ENCODE measurements around the gene POC5. TPM values are rescaled to one million over a fixed set of nuclear protein-coding genes. Genes with fewer than 3 reads are reported as not detected.
A peak's percentile ranks its signal among the peaks of the same experiment; 100 is the strongest.
"Not testable (repeated sequence)": the region's sequence is repeated elsewhere in the genome, so short reads cannot be mapped to it uniquely, and the experiment has no call there.

The POC5 gene
- total and polyA plus RNA-seq, 2 of the 13 experiments (the other 11 are each of a cell fraction or from before 2014, with no cell fraction given): 6.9 to 9.3 TPM

GRCh38 chr5:75695472-75696351 is 21.5 kb downstream of the POC5 start:
- H2AFZ ChIP-seq (ENCODE audit: low read length); H3K27ac ChIP-seq (ENCODE audit: extremely low read length, insufficient read depth, low read length); BruUV-seq (replicated peaks); FAIRE-seq; H3K27me3 ChIP-seq (ENCODE audit: control insufficient read depth in 1 of 2, insufficient read depth in 2 of 2, low read length in 2 of 2); H3K4me2 ChIP-seq (ENCODE audit: low read depth, low read length); H3K4me3 ChIP-seq (replicated peaks in 1 of 3; ENCODE audit: insufficient read depth in 1 of 3, low read depth in 2 of 3, low read length in 3 of 3); H3K9ac ChIP-seq (ENCODE audit: insufficient read depth, low read depth, low read length); intact Hi-C loops (cut with micrococcal nuclease; ENCODE audit: unreplicated experiment); DNase-seq (ENCODE audit: low spot score); H3K9me3 ChIP-seq (ENCODE audit: low read length); H3K4me1 ChIP-seq (ENCODE audit: insufficient read depth, low read length); CTCF ChIA-PET (ENCODE audit: low intra/inter-chr PET ratio, low total read pairs); in situ Hi-C loops (cut with HindIII; ENCODE audit: extremely low pct_ligation_motif_present, low pct_unique_long_range_greater_than_20kb); H3K36me3 ChIP-seq (replicated peaks in 1 of 2; ENCODE audit: control insufficient read depth in 1 of 2, insufficient read depth in 2 of 2, low read length in 2 of 2); POLR2A ChIA-PET; ATAC-seq; H3K79me2 ChIP-seq (ENCODE audit: insufficient read depth, low read length); H4K20me1 ChIP-seq (ENCODE audit: insufficient read depth, low read length): not testable (repeated sequence)
- 90% methylated on average over 17 of the region's 22 CpGs for WGBS (ENCODE audit: low lambda C conversion rate)
- peak; percentile 87 for TF ChIP-seq ZNF281 (CRISPR knock-in tag; IDR thresholded peaks at IDR 0.05; ENCODE audit: borderline replicate concordance)
- TF ChIP-seq ZMYM4 (CRISPR knock-in tag; IDR thresholded peaks at IDR 0.05): peak; percentile 57
- peak; percentile 35; the same call in 1 of the 2 replicates for TF ChIP-seq PAXIP1 (CRISPR knock-in tag; conservative IDR thresholded peaks at IDR 0.05)
- peak; percentile 47; the same call in 1 of the 2 replicates for TF ChIP-seq ARID5B (CRISPR knock-in tag; IDR thresholded peaks at IDR 0.05)
- TF ChIP-seq HOXA3 (CRISPR knock-in tag; IDR thresholded peaks at IDR 0.05): peak; percentile 53; the same call in 1 of the 2 replicates
- TF ChIP-seq SP5 (CRISPR knock-in tag; IDR thresholded peaks at IDR 0.05; ENCODE audit: borderline replicate concordance, low read depth): peak; percentile 31; the same call in 1 of the 2 replicates
- peak; percentile 39 for TF ChIP-seq ZNF687 (CRISPR knock-in tag; IDR thresholded peaks at IDR 0.05)
